Prostate gland (tissue), 1 donor: ENCODE measurements around the gene DBF4B.

Experiments
- POLR2A ChIP-seq: fragments of 450-650 bp; IDR thresholded peaks from one replicate; pipeline ENCODE4 v1.6.1; 2016; ENCODE audit warnings: antibody characterized with exemption, mild to moderate bottlenecking
- POLR2AphosphoS5 ChIP-seq: sonication (generic); formaldehyde crosslinking; IDR thresholded peaks from one replicate; pipeline ENCODE4 v1.6.1; 2017; ENCODE audit warnings: antibody characterized with exemption

GRCh38 chr17:44766409-44767038, 58.1 kb downstream of the DBF4B start:
- TF ChIP-seq POLR2AphosphoS5 (no peak), POLR2A (no peak)
